NCI-H1092 treated with DMSO at 0.1 percent for 48 hours (cell line): ENCODE data around the gene ANKRD2.
A peak's percentile ranks its signal among the peaks of the same experiment; 100 is the strongest.
"Not testable (repeated sequence)": the region's sequence is repeated elsewhere in the genome, so short reads cannot be mapped to it uniquely, and the experiment has no call there.

Experiments
- DNase-seq: peaks from one replicate; lab custom pipeline; 2025; lab: John Stamatoyannopoulos, UW

The ANKRD2 gene

GRCh38 chr10:97546456-97547270, 25.9 kb upstream of the ANKRD2 start:
- no peak for DNase-seq

- DNase-seq, result no peak
Measured at GRCh38 chr10:97547271-97547600, 25.3 kb upstream of the ANKRD2 start.

GRCh38 chr10:97547962-97548361, 24.6 kb upstream of the ANKRD2 start:
- DNase-seq, result no peak

DNA sequence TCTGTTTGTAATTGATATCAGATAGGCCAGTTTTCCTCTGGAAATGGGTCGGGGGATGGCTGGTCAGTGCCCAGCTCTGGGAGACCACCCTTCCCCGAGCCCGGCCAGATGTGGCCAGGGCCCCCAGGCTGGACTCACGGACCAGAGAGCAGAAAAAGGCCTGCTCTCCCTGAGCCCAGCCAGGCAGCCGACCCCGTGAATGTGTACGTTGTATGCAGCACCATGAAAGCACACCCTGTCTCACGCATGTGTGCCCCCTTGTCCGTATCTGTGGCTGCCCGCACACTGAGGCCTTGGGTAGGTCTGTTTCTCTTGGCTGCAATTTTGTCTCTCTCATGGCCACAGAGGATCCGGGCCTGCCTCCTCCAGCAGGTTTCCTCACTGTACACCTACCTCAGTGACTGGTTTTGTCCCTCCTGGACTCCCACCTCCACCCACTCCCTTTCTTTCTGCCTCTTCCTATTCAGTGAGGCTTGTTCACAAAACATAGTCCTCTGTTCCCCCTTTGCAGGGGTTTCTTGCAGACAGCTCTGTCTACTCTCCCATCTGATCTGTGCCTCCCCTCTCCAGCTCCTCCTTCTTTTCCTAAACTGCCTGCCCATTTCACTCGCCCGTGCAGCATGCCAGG, 23.6 kb upstream of the ANKRD2 start:
- no peak for DNase-seq

GRCh38 chr10:97549587-97550322, 22.8 kb upstream of the ANKRD2 start:
- DNase-seq, result no peak

DNA sequence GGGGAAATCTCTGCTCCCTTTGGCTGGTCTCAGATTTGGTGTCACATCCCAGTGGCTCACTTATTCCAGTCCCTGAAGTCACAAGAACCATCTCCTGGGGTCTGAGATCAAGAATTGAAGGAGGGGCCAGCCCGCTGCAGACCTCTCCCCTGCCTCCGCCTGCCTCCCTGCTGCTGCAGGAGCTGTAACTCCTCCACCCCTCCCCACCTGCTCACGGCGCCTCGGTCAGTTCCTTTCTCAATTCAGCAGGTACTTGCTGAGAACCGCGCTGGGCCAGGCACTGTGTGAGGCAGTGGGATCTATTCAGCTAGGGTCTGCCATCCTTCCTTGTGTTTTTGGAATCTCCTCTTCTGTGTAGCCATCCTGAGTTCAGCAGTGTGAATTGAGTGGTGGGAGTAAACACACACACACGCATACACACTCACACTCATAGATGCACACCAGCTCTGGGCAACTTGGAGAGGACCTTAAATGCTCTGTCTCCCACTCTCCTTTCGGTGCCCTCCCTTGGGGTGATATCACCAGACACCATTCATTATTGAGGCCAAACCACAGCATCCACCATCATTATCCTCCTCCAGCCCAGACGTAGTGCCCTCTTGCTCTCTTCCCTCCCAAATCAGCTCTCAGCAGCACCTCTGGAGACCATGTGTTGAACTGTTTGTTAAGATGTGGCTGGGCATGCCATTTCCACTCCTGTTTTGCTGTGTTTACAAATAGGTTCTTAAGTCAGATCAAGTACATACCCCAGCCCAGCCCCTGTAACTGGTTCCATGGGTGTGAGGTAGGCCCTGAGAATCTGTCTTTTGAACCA, 22.0 kb upstream of the ANKRD2 start:
- no peak for DNase-seq

GRCh38 chr10:97551271-97551670, 21.3 kb upstream of the ANKRD2 start:
- no peak for DNase-seq

- peak; percentile 33 for DNase-seq
Measured at GRCh38 chr10:97553575-97554031, 19.0 kb upstream of the ANKRD2 start.

- not testable (repeated sequence) for DNase-seq
Measured at GRCh38 chr10:97554336-97554735, 18.2 kb upstream of the ANKRD2 start.

GRCh38 chr10:97555541-97555940, 17.0 kb upstream of the ANKRD2 start:
- not testable (repeated sequence) for DNase-seq

GRCh38 chr10:97560731-97561381, 11.7 kb upstream of the ANKRD2 start:
- DNase-seq, result not testable (repeated sequence)

GRCh38 chr10:97561386-97562077, 11.0 kb upstream of the ANKRD2 start:
- not testable (repeated sequence) for DNase-seq

DNA sequence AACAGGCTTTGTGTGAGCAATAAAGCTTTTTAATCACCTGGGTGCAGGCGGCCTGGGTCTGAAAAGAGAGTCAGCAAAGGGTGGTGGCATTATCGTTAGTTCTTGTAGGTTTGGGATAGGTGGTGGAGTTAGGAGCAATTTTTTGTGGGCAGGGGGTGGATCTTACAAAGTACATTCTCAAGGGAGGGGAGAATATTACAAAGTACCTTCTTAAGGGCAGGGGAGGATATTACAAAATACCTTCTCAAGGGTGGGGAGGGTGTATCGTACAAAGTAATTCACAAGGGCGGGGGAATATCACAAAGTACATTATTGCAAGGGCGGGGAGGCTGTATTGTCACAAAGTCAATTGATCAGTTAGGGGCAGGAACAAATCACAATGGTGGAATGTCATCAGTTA, 10.2 kb upstream of the ANKRD2 start:
- not testable (repeated sequence) for DNase-seq

- DNase-seq, result no peak
Measured at GRCh38 chr10:97563337-97563736, 9.2 kb upstream of the ANKRD2 start.

- no peak for DNase-seq
Measured at GRCh38 chr10:97564776-97565175, 7.8 kb upstream of the ANKRD2 start.

GRCh38 chr10:97566336-97566996, 6.1 kb upstream of the ANKRD2 start:
- no peak for DNase-seq

DNA sequence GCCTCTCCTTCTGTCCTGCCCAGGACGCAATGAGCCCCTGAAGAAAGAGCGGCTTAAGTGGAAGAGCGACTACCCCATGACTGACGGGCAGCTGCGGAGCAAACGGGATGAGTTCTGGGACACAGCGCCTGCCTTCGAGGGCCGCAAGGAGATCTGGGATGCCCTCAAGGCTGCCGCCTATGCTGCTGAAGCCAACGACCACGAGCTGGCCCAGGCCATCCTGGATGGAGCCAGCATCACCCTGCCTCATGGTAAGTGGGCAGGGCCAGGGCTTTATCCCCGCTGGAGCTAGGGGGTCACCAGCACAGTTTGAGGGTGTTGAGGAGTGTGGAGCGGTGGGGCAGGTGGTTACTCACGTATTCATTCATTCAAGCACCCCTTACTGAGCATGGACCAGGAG, 4.7 kb upstream of the ANKRD2 start:
- DNase-seq, result no peak

DNA sequence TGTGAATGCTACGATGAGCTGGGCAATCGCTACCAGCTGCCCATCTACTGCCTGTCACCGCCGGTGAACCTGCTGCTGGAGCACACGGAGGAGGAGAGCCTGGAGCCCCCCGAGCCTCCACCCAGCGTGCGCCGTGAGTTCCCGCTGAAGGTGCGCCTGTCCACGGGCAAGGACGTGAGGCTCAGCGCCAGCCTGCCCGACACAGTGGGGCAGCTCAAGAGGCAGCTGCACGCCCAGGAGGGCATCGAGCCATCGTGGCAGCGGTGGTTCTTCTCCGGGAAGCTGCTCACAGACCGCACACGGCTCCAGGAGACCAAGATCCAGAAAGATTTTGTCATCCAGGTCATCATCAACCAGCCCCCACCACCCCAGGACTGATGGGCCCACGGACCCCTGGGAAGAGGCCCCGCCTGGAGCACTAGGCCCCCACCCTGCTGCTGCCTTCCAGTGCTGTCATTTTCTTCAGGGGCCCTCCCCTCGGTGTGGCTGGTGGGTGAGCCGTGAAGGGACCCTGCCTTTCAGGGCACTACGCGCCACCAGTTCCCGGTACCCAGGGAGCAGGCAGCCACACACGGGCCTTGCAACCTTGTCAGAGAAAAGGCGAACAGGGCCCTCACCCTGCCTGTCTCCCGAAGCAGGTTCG, 2.3 kb upstream of the ANKRD2 start:
- no peak for DNase-seq

DNA sequence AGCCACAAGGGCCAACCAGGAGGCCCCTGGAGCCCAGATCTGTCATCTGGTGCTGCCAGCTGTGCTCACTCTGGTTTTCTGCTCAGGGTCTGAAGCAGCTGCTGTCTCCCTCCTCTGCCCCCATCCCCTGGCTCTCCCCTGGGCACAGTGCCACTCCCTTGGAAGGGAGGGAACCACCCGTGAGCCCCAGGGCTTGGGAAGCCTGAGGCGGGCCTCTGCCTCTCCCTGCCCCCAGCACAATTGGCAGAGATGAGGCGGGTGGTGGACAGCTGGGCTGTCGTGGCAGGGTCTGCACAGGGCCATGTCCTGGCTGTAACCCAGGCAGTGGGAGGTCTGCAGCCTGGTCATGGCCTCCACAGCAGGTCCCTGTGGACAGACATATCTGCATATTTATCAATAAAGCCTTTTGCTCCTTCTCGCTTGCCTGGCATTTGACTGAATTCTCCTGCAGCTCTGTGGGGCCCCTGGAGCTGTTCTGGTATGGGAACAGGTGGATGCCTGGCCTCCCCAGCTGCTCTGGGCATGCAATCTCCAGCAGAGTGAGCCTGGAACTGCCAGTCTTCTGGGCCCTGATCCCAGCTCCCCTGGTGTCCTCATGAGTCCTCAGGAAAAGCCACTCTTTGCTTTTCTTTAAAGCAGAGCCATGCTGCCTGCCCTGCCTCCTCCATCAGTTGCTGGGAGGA, 1.6 kb upstream of the ANKRD2 start:
- DNase-seq, result no peak
